OCI-LY7 (cell line): ENCODE data around the gene ANGPTL4.

ENCODE experiments used
- CTCF ChIP-seq: fragments of 200-600 bp; sonication (generic); conservative IDR thresholded peaks from 2 replicates; pipeline ENCODE4 v1.5.1; 2014; ENCODE audit warnings: mild to moderate bottlenecking, antibody characterized with exemption, low read length, moderate library complexity, mixed read lengths
- EZH2phosphoT487 ChIP-seq: fragments of 200-600 bp; sonication (generic); IDR thresholded peaks from 2 replicates; pipeline ENCODE4 v1.6.1; 2018; ENCODE audit warnings: low read depth, borderline replicate concordance, mild to moderate bottlenecking, mixed run types, antibody characterized with exemption, low read length, moderate library complexity, mixed read lengths

GRCh38 chr19:8389891-8390616 is 26.1 kb downstream of the ANGPTL4 start, which contains the start of gene RAB11B:
- TF ChIP-seq CTCF (no peak), EZH2phosphoT487 (no peak)
